Calu3 (cell line): ENCODE measurements around the gene PRDM8. TPM values are rescaled to one million over a fixed set of nuclear protein-coding genes. Genes with fewer than 3 reads are reported as not detected.

Source experiments
- BruUV-seq: library from RNA; stranded (reverse); fragments of 400-500 nt; replicated peaks from 2 replicates; lab custom pipeline; 2021; lab: Mats Ljungman, UMichigan
- CTCF ChIA-PET: fragments of 300-600 bp; sonication (Branson Sonifier 250); formaldehyde crosslinking; loops from one replicate; lab custom pipeline; 2022; ENCODE audit warnings: antibody characterized with exemption; lab: Charles Lee
- DNase-seq: peaks from one replicate; pipeline ENCODE4 v3.0.0; 2022
- H3K27ac Mint-ChIP-seq: one replicate; pipeline ENCODE4 v1.8.0; 2022; ENCODE audit warnings: mixed read lengths; ENCODE audit not compliant: unreplicated experiment
- H3K27me3 Mint-ChIP-seq: one replicate; pipeline ENCODE4 v1.8.0; 2022; ENCODE audit warnings: mixed read lengths; ENCODE audit not compliant: unreplicated experiment
- H3K36me3 Mint-ChIP-seq: one replicate; pipeline ENCODE4 v1.8.0; 2022; ENCODE audit warnings: mild to moderate bottlenecking, moderate library complexity, mixed read lengths; ENCODE audit not compliant: insufficient read depth, unreplicated experiment
- H3K4me1 Mint-ChIP-seq: one replicate; pipeline ENCODE4 v1.8.0; 2022; ENCODE audit warnings: mild to moderate bottlenecking, low read depth, mixed read lengths; ENCODE audit not compliant: unreplicated experiment
- H3K4me3 Mint-ChIP-seq: one replicate; pipeline ENCODE4 v1.8.0; 2022; ENCODE audit warnings: mild to moderate bottlenecking, low read depth, moderate library complexity, mixed read lengths; ENCODE audit not compliant: unreplicated experiment
- H3K9me3 Mint-ChIP-seq: one replicate; pipeline ENCODE4 v1.8.0; 2022; ENCODE audit warnings: low read depth, mixed read lengths; ENCODE audit not compliant: unreplicated experiment
- CTCF ChIP-seq: fragments of 200-600 bp; IDR thresholded peaks from one replicate; pipeline ENCODE4 v1.8.0; 2022; ENCODE audit warnings: antibody characterized with exemption; ENCODE audit not compliant: unreplicated experiment
- intact Hi-C: fragments of 100-400 bp; cut with micrococcal nuclease; formaldehyde crosslinking; loops from one replicate; pipeline ENCODE4 v1.10.0; 2022; ENCODE audit not compliant: unreplicated experiment
- total RNA-seq: library from RNA; stranded (reverse); gene quantifications from 2 replicates; pipeline ENCODE4 v1.2.3, GENCODE V29; 2022

PRDM8 gene
- total RNA-seq, 1 experiment from 2014 or later: 1.8 TPM

- H3K4me3 Mint-ChIP-seq: no peak overlapping the region
- TF ChIP-seq CTCF: no peak
- DNase-seq: no peak
- no peaks in the 10 kb centered on the region for H3K4me1 Mint-ChIP-seq
- intact Hi-C loops: no loop called here
- peaks cover 2% of the 10 kb centered on the region for H3K9me3 Mint-ChIP-seq
- no peaks in the 10 kb centered on the region for H3K27me3 Mint-ChIP-seq
- no peaks in the 10 kb centered on the region for H3K36me3 Mint-ChIP-seq
- no peak overlapping the region for H3K27ac Mint-ChIP-seq
- no TSS peak for BruUV-seq
- CTCF ChIA-PET: no interaction called here
These were observed 10.4 kb downstream of the PRDM8 start for GRCh38 chr4:80207664-80208063.

GRCh38 chr4:80208610-80209339 lies 11.5 kb downstream of the PRDM8 start:
- intact Hi-C loops: no loop called here
- CTCF ChIA-PET: no interaction called here
- no peak for TF ChIP-seq CTCF
- no peaks in the 10 kb centered on the region for H3K27me3 Mint-ChIP-seq
- H3K9me3 Mint-ChIP-seq: peaks cover 2% of the 10 kb centered on the region
- H3K4me1 Mint-ChIP-seq: peaks cover 8% of the 10 kb centered on the region
- no peak overlapping the region for H3K4me3 Mint-ChIP-seq
- DNase-seq: no peak
- H3K36me3 Mint-ChIP-seq: no peaks in the 10 kb centered on the region
- H3K27ac Mint-ChIP-seq: no peak overlapping the region
- BruUV-seq: no TSS peak

- Mint-ChIP-seq H3K27me3 (no peaks in the 10 kb centered on the region), H3K4me3 (no peak overlapping the region), H3K9me3 (peaks cover 2% of the 10 kb centered on the region), H3K4me1 (peaks cover 8% of the 10 kb centered on the region), H3K36me3 (no peaks in the 10 kb centered on the region), H3K27ac (no peak overlapping the region)
- intact Hi-C loops: no loop called here
- BruUV-seq: no TSS peak
- TF ChIP-seq CTCF: no peak
- DNase-seq: no peak
- CTCF ChIA-PET: no interaction called here
These were observed 12.0 kb downstream of the PRDM8 start for GRCh38 chr4:80209340-80209701.

GRCh38 chr4:80210549-80210948 lies 13.2 kb downstream of the PRDM8 start:
- CTCF ChIA-PET: no interaction called here
- H3K27ac Mint-ChIP-seq: no peak overlapping the region
- no peak overlapping the region for H3K4me3 Mint-ChIP-seq
- H3K27me3 Mint-ChIP-seq: no peaks in the 10 kb centered on the region
- H3K4me1 Mint-ChIP-seq: peaks cover 8% of the 10 kb centered on the region
- no TSS peak for BruUV-seq
- no peak for TF ChIP-seq CTCF
- no peak for DNase-seq
- H3K9me3 Mint-ChIP-seq: peaks cover 2% of the 10 kb centered on the region
- intact Hi-C loops: no loop called here
- no peaks in the 10 kb centered on the region for H3K36me3 Mint-ChIP-seq
